ENCODE results near the gene GALNT16.

Gene GALNT16

DNA sequence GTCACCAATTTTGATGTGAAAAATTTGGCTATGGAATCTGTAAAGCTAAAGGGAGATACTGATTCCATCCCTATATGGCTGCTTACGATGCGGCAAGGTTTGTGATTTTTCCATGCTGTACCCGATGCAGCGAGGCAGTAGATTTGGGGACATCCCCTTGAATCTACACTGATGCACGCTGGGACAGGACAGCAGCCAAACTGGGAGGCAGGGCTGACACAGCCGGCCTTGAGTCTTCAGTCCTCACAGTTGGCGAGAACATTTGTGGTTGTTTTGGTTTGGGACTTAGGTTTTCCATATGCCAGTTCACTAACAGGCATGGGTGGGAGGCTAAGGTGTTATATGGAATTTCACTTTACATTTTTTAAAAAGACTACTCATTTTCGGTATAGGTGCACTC, 3.8 kb downstream of the GALNT16 start:
- DNase-seq = no peak
- H3K36me3 ChIP-seq (replicated peaks; ENCODE audit: insufficient read depth, low read length) = no peaks in the 10 kb centered on the region
- no peaks in the 10 kb centered on the region for H3K4me1 ChIP-seq (ENCODE audit: low read length)
- H3K4me2 ChIP-seq (ENCODE audit: low read depth, low read length) = no peak overlapping the region
- H3K27me3 ChIP-seq (replicated peaks; ENCODE audit: insufficient read depth, low read length) = no peaks in the 10 kb centered on the region
- no peak overlapping the region for H3K4me3 ChIP-seq (ENCODE audit: low read length)
- no peak overlapping the region for H3K9ac ChIP-seq (ENCODE audit: low read length)
- no peaks in the 10 kb centered on the region for H4K20me1 ChIP-seq (ENCODE audit: insufficient read depth, low read length)
- no peaks in the 10 kb centered on the region for H3K9me3 ChIP-seq (replicated peaks; ENCODE audit: insufficient read depth, low read length)
- no peaks in the 10 kb centered on the region for H3K9me2 ChIP-seq (replicated peaks; ENCODE audit: insufficient read depth, low read length)
- H3K27ac ChIP-seq (ENCODE audit: low read length) = no peak overlapping the region
- TF ChIP-seq EZH2 (optimal IDR thresholded peaks at IDR 0.05; ENCODE audit: low read depth, low read length) (no peak), EZH2phosphoT487 (IDR thresholded peaks at IDR 0.05; ENCODE audit: low read length) (no peak)
- TF ChIP-seq, protein P1, sequence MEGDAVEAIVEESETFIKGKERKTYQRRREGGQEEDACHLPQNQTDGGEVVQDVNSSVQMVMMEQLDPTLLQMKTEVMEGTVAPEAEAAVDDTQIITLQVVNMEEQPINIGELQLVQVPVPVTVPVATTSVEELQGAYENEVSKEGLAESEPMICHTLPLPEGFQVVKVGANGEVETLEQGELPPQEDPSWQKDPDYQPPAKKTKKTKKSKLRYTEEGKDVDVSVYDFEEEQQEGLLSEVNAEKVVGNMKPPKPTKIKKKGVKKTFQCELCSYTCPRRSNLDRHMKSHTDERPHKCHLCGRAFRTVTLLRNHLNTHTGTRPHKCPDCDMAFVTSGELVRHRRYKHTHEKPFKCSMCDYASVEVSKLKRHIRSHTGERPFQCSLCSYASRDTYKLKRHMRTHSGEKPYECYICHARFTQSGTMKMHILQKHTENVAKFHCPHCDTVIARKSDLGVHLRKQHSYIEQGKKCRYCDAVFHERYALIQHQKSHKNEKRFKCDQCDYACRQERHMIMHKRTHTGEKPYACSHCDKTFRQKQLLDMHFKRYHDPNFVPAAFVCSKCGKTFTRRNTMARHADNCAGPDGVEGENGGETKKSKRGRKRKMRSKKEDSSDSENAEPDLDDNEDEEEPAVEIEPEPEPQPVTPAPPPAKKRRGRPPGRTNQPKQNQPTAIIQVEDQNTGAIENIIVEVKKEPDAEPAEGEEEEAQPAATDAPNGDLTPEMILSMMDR (IDR thresholded peaks at IDR 0.05; ENCODE audit: low read length) = no peak
- H3F3A ChIP-seq (ENCODE audit: insufficient read depth, low read length) = no peaks in the 10 kb centered on the region
- no peak overlapping the region for H2AFZ ChIP-seq (ENCODE audit: low read length)
- no peaks in the 10 kb centered on the region for H3K79me2 ChIP-seq (ENCODE audit: low read length)

- H3K4me3 ChIP-seq (ENCODE audit: low read length) = no peak overlapping the region
- no peaks in the 10 kb centered on the region for H3F3A ChIP-seq (ENCODE audit: insufficient read depth, low read length)
- no peaks in the 10 kb centered on the region for H3K27me3 ChIP-seq (replicated peaks; ENCODE audit: insufficient read depth, low read length)
- H3K9ac ChIP-seq (ENCODE audit: low read length) = no peak overlapping the region
- H3K4me1 ChIP-seq (ENCODE audit: low read length) = no peaks in the 10 kb centered on the region
- H3K9me3 ChIP-seq (replicated peaks; ENCODE audit: insufficient read depth, low read length) = no peaks in the 10 kb centered on the region
- H2AFZ ChIP-seq (ENCODE audit: low read length) = no peak overlapping the region
- H3K27ac ChIP-seq (ENCODE audit: low read length) = no peak overlapping the region
- no peaks in the 10 kb centered on the region for H3K9me2 ChIP-seq (replicated peaks; ENCODE audit: insufficient read depth, low read length)
- no peaks in the 10 kb centered on the region for H4K20me1 ChIP-seq (ENCODE audit: insufficient read depth, low read length)
- no peak overlapping the region for H3K4me2 ChIP-seq (ENCODE audit: low read depth, low read length)
- DNase-seq = no peak
- H3K79me2 ChIP-seq (ENCODE audit: low read length) = no peaks in the 10 kb centered on the region
- no peaks in the 10 kb centered on the region for H3K36me3 ChIP-seq (replicated peaks; ENCODE audit: insufficient read depth, low read length)
- TF ChIP-seq EZH2 (optimal IDR thresholded peaks at IDR 0.05; ENCODE audit: low read depth, low read length) (no peak), EZH2phosphoT487 (IDR thresholded peaks at IDR 0.05; ENCODE audit: low read length) (no peak)
- TF ChIP-seq, protein P1 (IDR thresholded peaks at IDR 0.05; ENCODE audit: low read length) = no peak
Measured at GRCh38 chr14:69266572-69267345, 6.8 kb downstream of the GALNT16 start.

GRCh38 chr14:69267492-69267891, 7.5 kb downstream of the GALNT16 start:
- Histone ChIP-seq H3K9ac (ENCODE audit: low read length) (no peak overlapping the region), H3K9me3 (replicated peaks; ENCODE audit: insufficient read depth, low read length) (no peaks in the 10 kb centered on the region), H4K20me1 (ENCODE audit: insufficient read depth, low read length) (no peaks in the 10 kb centered on the region), H3K27me3 (replicated peaks; ENCODE audit: insufficient read depth, low read length) (no peaks in the 10 kb centered on the region), H3K9me2 (replicated peaks; ENCODE audit: insufficient read depth, low read length) (no peaks in the 10 kb centered on the region), H3K4me3 (ENCODE audit: low read length) (no peak overlapping the region), H3K27ac (ENCODE audit: low read length) (no peak overlapping the region), H3K4me2 (ENCODE audit: low read depth, low read length) (no peak overlapping the region), H2AFZ (ENCODE audit: low read length) (no peak overlapping the region), H3K79me2 (ENCODE audit: low read length) (no peaks in the 10 kb centered on the region), H3K4me1 (ENCODE audit: low read length) (no peaks in the 10 kb centered on the region), H3F3A (ENCODE audit: insufficient read depth, low read length) (no peaks in the 10 kb centered on the region), H3K36me3 (replicated peaks; ENCODE audit: insufficient read depth, low read length) (no peaks in the 10 kb centered on the region)
- TF ChIP-seq EZH2phosphoT487 (IDR thresholded peaks at IDR 0.05; ENCODE audit: low read length) (no peak), EZH2 (optimal IDR thresholded peaks at IDR 0.05; ENCODE audit: low read depth, low read length) (no peak)
- TF ChIP-seq, protein P1 (IDR thresholded peaks at IDR 0.05; ENCODE audit: low read length) = no peak
- no peak for DNase-seq

Measured in MM.1S (cell line).